Activated CD8-positive, alpha-beta T cell treated with anti-CD3 and anti-CD28 coated beads, Interleukin-2, amount 10 ng/mL, durations not matched to agents 7 days and 5 days (primary cell): ENCODE measurements around the gene VAX1. TPM values are rescaled to one million over a fixed set of nuclear protein-coding genes. Genes with fewer than 3 reads are reported as not detected.
"Not testable (repeated sequence)": the region's sequence is repeated elsewhere in the genome, so short reads cannot be mapped to it uniquely, and the experiment has no call there.

Source experiments
- ATAC-seq: fragments of 150-1000 bp; cut with Tn5 transposase; one replicate; pipeline ENCODE4 v1.10.0; 2021; ENCODE audit warnings: moderate library complexity
- CTCF ChIA-PET: fragments of 350-600 bp; sonication (Branson Sonifier 250); formaldehyde crosslinking; loops from one replicate; lab custom pipeline; 2021; ENCODE audit warnings: antibody characterized with exemption; lab: Charles Lee
- POLR2A ChIA-PET: fragments of 350-600 bp; sonication (Branson Sonifier 250); formaldehyde crosslinking; loops from one replicate; lab custom pipeline; 2021; ENCODE audit warnings: antibody characterized with exemption; lab: Charles Lee
- DNase-seq: peaks from one replicate; pipeline ENCODE4 v3.0.0-alpha.2; 2020
- H3K27ac Mint-ChIP-seq: one replicate; pipeline ENCODE4 v1.8.0; 2021; ENCODE audit warnings: mild to moderate bottlenecking, mixed read lengths
- H3K27me3 Mint-ChIP-seq: one replicate; pipeline ENCODE4 v1.8.0; 2021; ENCODE audit warnings: low read depth, mixed read lengths
- H3K36me3 Mint-ChIP-seq: one replicate; pipeline ENCODE4 v1.8.0; 2021; ENCODE audit warnings: low read depth, mixed read lengths
- H3K4me1 Mint-ChIP-seq: one replicate; pipeline ENCODE4 v1.8.0; 2021; ENCODE audit warnings: low read depth, mixed read lengths
- H3K4me3 Mint-ChIP-seq: one replicate; pipeline ENCODE4 v1.8.0; 2021; ENCODE audit warnings: mild to moderate bottlenecking, mixed read lengths
- H3K9me3 Mint-ChIP-seq: one replicate; pipeline ENCODE4 v1.8.0; 2022; ENCODE audit warnings: mixed read lengths; ENCODE audit not compliant: insufficient read depth
- total RNA-seq, 2 experiments: library from RNA; stranded (reverse); gene quantifications; one replicate each; pipeline ENCODE4 v1.2.3, GENCODE V29; 2021

The VAX1 gene, protein sequence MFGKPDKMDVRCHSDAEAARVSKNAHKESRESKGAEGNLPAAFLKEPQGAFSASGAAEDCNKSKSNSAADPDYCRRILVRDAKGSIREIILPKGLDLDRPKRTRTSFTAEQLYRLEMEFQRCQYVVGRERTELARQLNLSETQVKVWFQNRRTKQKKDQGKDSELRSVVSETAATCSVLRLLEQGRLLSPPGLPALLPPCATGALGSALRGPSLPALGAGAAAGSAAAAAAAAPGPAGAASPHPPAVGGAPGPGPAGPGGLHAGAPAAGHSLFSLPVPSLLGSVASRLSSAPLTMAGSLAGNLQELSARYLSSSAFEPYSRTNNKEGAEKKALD
- not detected for total RNA-seq

DNA sequence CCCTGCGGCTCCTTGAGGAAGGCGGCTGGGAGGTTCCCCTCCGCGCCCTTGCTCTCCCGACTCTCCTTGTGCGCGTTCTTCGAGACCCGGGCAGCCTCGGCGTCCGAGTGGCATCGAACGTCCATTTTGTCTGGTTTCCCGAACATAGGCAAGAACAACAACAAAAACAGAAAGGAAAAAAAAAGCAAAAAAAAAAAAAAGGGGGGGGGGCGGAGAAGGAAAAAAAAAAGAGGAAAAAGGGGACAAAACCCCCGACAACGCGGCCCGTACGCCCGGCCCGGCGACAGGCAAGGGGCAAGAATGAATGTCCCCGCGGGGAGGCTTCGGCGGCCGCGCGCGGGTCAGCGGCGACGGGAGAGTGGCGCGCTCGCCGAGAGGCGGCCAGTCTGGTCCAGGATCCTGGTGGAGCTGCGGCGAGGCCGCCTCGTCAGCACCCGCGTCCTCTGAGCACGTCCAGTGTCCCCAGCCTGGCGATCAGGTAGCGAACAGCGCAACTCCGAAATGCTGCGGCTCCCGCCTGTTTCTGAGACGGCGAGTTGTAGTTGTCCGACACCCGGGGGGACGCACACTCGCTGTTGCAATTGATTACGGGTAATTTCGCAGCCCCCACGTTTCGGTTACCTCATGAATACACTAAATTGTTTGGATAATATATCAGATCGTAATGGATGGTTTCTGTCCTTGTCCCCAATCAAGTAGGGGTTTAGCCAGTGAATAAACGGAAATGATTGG lies at the start of gene VAX1:
Gene VAX1 (minus strand): TSS at position 360 of the 732 bp plus-strand sequence. CDS start 214 bp downstream, at position 146.
- ATAC-seq (no peak), DNase-seq (no peak)
- ChIA-PET CTCF (interaction anchor here (0.9 kb wide), 1 partner anchor 30 kb away, joined by 3 read pairs; no protein-coding TSS in a partner anchor), POLR2A (no interaction called here)
- H3K36me3 Mint-ChIP-seq, result peaks cover 13% of the 10 kb centered on the region
- peaks cover 8% of the 10 kb centered on the region for H3K4me1 Mint-ChIP-seq
- peaks cover 67% of the 10 kb centered on the region for H3K27me3 Mint-ChIP-seq
- peaks cover 8% of the 10 kb centered on the region for H3K9me3 Mint-ChIP-seq
- peak within 1 kb of the TSS; percentile 73 for H3K27ac Mint-ChIP-seq
- peak within 1 kb of the TSS; percentile 42 for H3K4me3 Mint-ChIP-seq

DNA sequence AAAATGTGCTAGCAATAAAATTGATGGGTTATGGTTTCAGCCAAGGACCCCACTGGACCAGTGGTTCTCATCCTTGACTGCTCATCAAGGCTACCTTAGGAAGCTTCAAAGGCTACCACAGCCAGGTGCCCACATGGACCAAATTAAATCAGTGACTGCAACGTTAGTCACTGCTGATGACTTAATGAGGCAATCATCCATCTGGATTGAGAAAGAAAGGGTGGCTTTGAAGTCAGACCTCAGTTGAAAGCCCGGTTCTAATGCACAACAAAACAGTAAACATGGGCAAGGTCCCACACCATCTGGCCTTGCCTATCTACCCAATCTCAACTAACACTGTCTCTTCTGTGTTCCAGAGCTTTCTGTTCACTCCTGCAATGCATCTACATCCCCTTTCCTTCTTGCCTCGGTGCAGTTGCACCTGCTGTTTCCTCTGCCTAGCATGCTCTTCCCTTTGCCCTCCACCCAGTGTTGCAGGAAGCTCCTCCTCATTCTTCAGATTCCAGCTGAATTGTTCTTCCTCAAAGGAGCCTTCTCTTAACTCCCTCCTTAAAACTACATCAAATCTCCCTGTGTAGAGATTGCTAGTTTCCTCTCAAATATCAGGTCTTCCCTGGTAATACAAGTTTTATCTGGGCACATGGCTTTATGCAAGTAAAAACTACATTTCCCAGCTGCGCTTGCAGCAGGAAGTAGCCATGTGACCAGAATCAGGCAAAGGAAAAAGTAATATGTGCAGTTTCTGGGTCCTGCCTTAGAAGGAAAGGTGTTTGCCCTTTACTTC lies 49.0 kb upstream of the VAX1 start:
- Mint-ChIP-seq H3K27me3 (no peaks in the 10 kb centered on the region), H3K4me3 (no peak overlapping the region), H3K27ac (no peak overlapping the region), H3K36me3 (no peaks in the 10 kb centered on the region), H3K9me3 (peaks cover 7% of the 10 kb centered on the region), H3K4me1 (no peaks in the 10 kb centered on the region)
- ATAC-seq, result no peak
- CTCF ChIA-PET, result interaction anchor here (1.1 to 2.6 kb wide), 2 partner anchors 12 to 30 kb away, joined by 3 to 14 read pairs; no protein-coding TSS in a partner anchor
- DNase-seq, result no peak
- POLR2A ChIA-PET, result no interaction called here

DNA sequence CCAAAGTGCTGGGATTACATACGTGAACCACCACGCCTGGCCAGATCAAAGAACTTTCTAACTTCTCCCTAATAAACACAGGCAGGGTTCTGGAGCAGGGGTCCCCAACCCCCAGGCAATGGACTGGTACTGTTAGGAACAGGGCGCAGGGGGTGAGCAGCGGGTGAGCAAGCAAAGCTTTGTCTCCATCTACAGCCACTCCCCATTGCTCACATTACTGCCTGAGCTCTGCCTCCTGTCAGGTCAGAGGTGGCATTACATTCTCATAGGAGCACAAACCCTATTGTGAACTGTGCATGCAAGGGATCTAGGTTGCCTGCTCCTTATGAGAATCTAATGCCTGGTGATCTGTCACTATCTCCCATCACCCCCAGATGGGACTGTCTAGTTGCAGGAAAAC lies 47.7 kb upstream of the VAX1 start:
- H3K4me1 Mint-ChIP-seq, H3K27me3 Mint-ChIP-seq, H3K27ac Mint-ChIP-seq, H3K4me3 Mint-ChIP-seq, POLR2A ChIA-PET, DNase-seq, H3K9me3 Mint-ChIP-seq, H3K36me3 Mint-ChIP-seq, ATAC-seq: not testable (repeated sequence)
- CTCF ChIA-PET, result interaction anchor here (2.6 kb wide), 1 partner anchor 10 kb away, joined by 14 read pairs; no protein-coding TSS in a partner anchor

DNA sequence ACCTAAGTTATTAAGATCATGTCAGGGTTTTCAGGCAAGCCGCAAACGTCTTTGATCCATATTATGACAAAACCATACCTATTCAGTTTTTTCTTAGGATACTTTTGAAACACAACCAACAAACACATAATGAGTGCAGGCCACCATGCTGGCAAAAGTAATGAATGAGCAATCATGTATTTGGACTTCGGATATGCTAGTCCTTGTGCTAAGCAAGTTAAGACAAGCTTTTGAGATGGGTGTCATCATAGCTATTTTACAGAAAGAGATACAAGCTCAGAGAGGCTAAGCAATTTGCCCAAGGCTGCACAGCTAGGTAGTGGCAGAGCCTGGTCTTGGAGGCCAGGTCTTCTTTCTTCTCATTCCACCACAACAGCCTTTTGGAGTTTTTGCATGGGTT lies 46.8 kb upstream of the VAX1 start:
- Mint-ChIP-seq H3K27ac (no peak overlapping the region), H3K4me1 (no peaks in the 10 kb centered on the region), H3K27me3 (peaks cover 8% of the 10 kb centered on the region), H3K36me3 (no peaks in the 10 kb centered on the region), H3K4me3 (no peak overlapping the region), H3K9me3 (peaks cover 7% of the 10 kb centered on the region)
- ATAC-seq, result no peak
- CTCF ChIA-PET, result interaction anchor here (2.7 kb wide), 1 partner anchor 10 kb away, joined by 12 read pairs; no protein-coding TSS in a partner anchor
- DNase-seq, result no peak
- POLR2A ChIA-PET, result interaction anchor here (0.6 kb wide), 1 partner anchor 88 kb away, joined by 3 read pairs; no protein-coding TSS in a partner anchor

DNA sequence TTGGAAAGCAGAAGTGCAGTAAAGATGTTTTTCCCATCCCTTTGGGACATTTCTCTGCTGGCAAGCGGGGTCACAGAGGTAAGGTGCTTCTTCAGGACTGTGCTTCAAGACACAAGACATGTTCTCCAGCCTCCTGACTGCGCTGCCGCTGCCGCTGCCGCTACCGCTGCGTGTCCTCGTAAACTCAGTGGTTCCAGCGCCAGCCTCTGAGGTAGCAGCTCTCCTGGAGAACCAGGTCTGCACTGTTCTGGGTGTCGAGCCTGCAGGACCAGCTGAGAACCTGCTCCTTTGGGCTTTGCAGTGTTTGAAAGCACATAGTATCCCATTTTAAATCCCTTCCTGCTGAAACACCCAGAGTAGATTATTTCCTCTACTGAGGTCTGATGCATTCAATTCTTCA lies 46.2 kb upstream of the VAX1 start:
- Mint-ChIP-seq H3K4me3 (no peak overlapping the region), H3K9me3 (peaks cover 7% of the 10 kb centered on the region), H3K4me1 (no peaks in the 10 kb centered on the region), H3K27me3 (peaks cover 8% of the 10 kb centered on the region), H3K36me3 (no peaks in the 10 kb centered on the region), H3K27ac (no peak overlapping the region)
- no peak for DNase-seq
- ChIA-PET POLR2A (interaction anchor here (0.6 kb wide), 1 partner anchor 89 kb away, joined by 3 read pairs; no protein-coding TSS in a partner anchor), CTCF (interaction anchor here (2.7 kb wide), 1 partner anchor 9 kb away, joined by 12 read pairs; no protein-coding TSS in a partner anchor)
- no peak for ATAC-seq

DNA sequence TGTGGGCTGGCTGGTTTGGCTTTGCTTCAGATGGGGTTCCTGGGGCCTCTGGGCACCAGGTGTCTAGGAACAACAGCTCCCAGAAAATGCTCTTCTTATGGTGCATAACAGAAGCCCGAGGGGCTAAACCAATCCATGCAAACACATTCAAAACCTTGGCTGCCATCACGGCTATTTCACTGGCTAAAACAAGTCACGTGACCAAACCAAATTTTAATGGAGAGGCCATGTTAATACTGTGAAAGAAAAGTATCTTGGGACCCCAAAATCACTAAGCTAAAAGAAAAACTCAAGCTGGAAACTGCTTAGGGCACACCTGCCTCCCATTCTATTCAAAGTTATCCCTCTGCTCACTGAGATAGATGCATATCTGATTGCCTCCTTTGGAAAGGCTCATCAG lies 40.1 kb upstream of the VAX1 start:
- ATAC-seq, result no peak
- Mint-ChIP-seq H3K27me3 (peaks cover 18% of the 10 kb centered on the region), H3K4me1 (peaks cover 18% of the 10 kb centered on the region), H3K9me3 (no peaks in the 10 kb centered on the region), H3K27ac (no peak overlapping the region), H3K36me3 (no peaks in the 10 kb centered on the region), H3K4me3 (no peak overlapping the region)
- ChIA-PET CTCF (interaction anchor here (1.3 to 1.7 kb wide), 2 partner anchors 38 to 381 kb away, joined by 3 to 4 read pairs; no protein-coding TSS in a partner anchor), POLR2A (no interaction called here)
- no peak for DNase-seq

DNA sequence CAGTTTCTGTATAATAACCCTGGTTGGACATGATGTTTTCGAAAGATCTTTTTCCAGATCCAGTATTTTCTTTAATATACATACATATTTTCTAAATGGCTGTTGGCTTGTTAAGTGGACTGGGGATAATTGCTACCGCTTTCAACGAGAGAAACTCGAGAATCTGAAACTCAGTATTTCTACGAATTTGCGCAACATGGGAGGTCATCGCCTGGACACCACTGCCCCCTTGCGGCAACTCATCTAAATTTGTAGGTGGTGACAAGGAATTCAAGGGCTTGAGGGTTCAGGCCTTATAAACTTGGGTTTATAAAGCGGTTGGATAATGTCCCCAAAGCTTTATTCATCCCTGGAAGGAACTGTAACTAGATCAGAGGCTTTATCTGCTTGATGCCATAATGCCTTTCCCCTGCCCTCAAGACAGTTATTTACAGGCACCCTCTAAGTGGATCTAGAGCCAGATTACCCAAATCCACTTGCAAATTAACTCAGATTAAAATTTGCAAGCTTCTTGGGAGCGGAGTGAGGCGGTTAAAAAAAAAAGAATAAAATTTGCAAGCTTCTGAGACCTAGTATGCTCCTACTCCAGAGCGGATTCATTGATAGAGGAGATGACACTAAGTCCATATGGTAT lies 37.9 kb upstream of the VAX1 start:
- peaks cover 33% of the 10 kb centered on the region for H3K27me3 Mint-ChIP-seq
- no peak overlapping the region for H3K27ac Mint-ChIP-seq
- no peaks in the 10 kb centered on the region for H3K9me3 Mint-ChIP-seq
- ATAC-seq, result peak; percentile 56
- peak overlapping the region; percentile 78 for H3K4me3 Mint-ChIP-seq
- no peaks in the 10 kb centered on the region for H3K36me3 Mint-ChIP-seq
- peaks cover 18% of the 10 kb centered on the region for H3K4me1 Mint-ChIP-seq
- peak; percentile 83 for DNase-seq
- CTCF ChIA-PET, result interaction anchor here (0.7 to 3.7 kb wide), 16 partner anchors 8 to 489 kb away, joined by 3 to 120 read pairs (median 6); no protein-coding TSS in a partner anchor
- POLR2A ChIA-PET, result no interaction called here

DNA sequence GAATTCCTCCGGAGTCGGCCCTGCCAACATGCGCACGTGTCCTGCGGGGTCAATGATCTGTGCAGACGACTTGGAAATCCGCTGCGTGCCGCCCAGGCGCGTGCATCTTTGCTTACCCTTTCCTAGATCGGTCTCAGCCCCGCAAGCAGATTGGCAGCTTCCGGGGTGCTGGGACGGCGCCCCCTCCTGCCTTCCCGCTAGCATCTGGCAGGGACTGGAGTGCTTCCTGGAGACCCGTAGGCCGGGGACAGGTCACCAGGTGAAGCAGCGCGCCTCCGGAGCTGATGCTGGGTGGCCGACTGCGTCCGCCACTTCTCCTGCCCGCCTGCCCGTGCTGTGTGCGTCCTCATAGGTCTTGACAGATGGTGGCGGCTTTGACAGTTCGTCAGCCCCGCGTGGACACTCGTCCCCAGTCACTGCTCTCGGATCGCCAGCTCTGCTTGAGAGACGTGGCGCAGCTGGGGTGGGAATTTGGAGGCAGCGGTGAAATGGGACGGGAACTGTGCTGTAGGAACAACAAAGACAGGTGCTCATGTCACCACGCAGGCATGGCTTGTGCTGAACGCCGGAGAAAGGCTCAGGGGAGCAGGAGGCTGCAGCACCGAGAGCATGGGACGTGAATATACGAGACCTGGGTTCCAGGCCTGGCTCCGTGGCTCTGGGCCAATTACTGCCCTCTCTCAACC lies 37.3 kb upstream of the VAX1 start:
- ChIA-PET CTCF (interaction anchor here (0.7 to 3.7 kb wide), 36 partner anchors 9 to 494 kb away, joined by 3 to 120 read pairs (median 4); no protein-coding TSS in a partner anchor), POLR2A (no interaction called here)
- H3K9me3 Mint-ChIP-seq, result no peaks in the 10 kb centered on the region
- peaks cover 34% of the 10 kb centered on the region for H3K27me3 Mint-ChIP-seq
- peaks cover 18% of the 10 kb centered on the region for H3K4me1 Mint-ChIP-seq
- no peaks in the 10 kb centered on the region for H3K36me3 Mint-ChIP-seq
- DNase-seq (peak; percentile 30), ATAC-seq (peak; percentile 66)
- H3K4me3 Mint-ChIP-seq, result peak overlapping the region; percentile 78
- peak overlapping the region; percentile 58 for H3K27ac Mint-ChIP-seq

DNA sequence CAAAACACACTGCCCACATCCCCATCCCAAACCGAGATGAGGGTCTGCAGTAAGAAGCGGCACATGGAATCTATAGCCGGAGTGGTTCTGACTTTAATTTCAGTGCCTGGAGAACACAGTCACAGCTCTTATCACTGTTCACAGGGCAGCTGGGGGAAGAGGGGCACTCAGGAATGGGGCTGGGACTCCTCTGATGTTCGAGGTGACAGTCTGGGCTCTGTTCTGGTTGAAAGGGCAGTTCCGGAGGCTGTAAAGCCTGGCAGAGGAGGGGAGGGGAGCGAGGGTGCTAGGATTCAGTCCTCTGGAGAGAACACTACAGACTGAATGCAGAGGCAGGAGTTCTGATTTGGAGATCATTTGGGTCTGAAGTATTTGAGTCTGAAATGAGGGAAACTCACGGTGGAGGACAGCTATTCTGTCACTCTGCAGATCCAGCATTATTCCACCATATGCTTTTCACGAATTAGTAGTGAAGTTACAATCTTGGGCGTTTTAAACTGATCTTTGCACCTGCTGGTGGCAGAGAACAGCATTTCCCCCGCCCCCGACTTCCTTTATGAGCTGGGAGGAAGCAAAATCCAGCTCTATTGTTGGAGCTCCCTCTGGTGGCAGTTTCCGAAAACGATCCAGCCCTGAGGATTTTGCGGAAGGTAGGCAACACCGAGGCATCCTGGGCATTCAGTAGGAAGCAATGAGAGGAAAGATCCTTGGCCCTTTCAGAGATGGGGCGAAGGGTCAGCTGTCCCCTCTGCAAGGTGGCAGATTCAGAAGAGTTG lies 36.6 kb upstream of the VAX1 start:
- Mint-ChIP-seq H3K27ac (peak overlapping the region; percentile 58), H3K4me3 (peak overlapping the region; percentile 78), H3K9me3 (no peaks in the 10 kb centered on the region), H3K4me1 (peaks cover 18% of the 10 kb centered on the region), H3K36me3 (no peaks in the 10 kb centered on the region), H3K27me3 (peaks cover 36% of the 10 kb centered on the region)
- POLR2A ChIA-PET, result no interaction called here
- peak; percentile 87 for ATAC-seq
- peak; percentile 87 for DNase-seq
- CTCF ChIA-PET, result interaction anchor here (0.6 to 3.7 kb wide), 39 partner anchors 9 to 493 kb away, joined by 3 to 120 read pairs (median 4); no protein-coding TSS in a partner anchor

DNA sequence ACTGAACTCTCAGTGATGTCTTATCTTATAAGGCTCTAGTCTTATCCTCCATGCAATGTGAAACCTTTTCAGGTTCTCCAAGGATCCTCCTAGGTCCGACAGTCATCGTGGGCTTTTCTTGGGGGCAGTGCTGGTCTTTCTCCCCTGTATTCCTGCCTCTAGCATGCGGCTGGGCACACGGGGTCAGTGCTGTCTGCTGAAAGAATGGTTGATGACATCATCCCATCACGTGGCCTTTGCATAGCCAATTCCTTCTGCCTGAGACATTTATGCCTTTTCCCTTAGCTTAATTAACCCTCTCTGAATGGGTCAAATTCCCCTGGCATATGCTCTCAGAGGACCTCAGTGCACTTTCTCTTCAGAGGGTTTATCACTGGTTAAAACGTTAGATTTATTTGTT lies 32.2 kb upstream of the VAX1 start:
- CTCF ChIA-PET, result interaction anchor here (0.8 to 1.0 kb wide), 2 partner anchors 28 to 46 kb away, joined by 3 read pairs; no protein-coding TSS in a partner anchor
- POLR2A ChIA-PET, result no interaction called here
- Mint-ChIP-seq H3K27me3 (peaks cover 59% of the 10 kb centered on the region), H3K4me1 (peaks cover 21% of the 10 kb centered on the region), H3K27ac (no peak overlapping the region), H3K36me3 (peaks cover 3% of the 10 kb centered on the region), H3K4me3 (no peak overlapping the region), H3K9me3 (no peaks in the 10 kb centered on the region)
- ATAC-seq, result no peak
- DNase-seq, result no peak
